NCI-H748 (cell line): Measurements from ENCODE around the gene SNX9.
A peak's percentile ranks its signal among the peaks of the same experiment; 100 is the strongest.

ENCODE experiments used
- DNase-seq: peaks from one replicate; lab custom pipeline; 2025; ENCODE audit not compliant: unreplicated experiment; lab: John Stamatoyannopoulos, UW

The SNX9 gene

DNA sequence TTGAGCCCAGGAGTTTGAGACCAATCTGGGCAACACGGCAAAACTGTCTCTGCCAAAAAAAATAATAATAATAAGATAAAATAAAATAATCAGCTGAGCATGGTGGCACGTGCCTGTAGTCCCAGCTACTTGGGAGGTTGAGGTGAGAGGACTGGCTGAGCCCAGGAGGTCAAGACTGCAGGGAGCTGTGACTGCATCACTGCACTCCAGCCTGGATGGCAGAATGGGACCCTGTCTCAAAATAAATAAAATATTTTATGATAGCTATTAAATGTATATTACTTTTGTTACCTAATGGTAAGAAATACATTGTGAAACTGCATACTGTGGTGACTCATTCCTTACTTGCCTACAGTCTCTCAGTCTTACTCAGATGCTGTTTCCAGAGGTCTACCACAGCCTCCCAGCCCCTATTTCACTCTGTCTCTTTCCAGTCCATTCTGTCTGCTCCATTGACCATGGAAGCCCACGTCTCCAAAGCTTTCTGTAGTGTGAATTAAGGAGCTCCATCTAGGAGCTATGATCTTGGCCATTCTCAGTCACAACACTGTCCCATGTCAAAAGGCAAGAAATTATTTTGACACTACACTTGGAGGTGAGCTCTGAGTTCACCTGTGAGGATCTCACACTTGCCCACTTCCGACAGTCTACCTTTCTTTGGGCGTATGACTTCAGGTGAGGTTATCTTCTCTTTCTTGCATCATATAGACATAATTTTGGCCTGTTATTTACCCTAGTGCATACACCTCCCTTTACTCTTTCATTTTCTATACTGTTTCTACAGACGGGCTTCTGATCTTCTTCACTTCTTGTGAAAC, 22.4 kb upstream of the SNX9 start:
- no peak for DNase-seq

DNA sequence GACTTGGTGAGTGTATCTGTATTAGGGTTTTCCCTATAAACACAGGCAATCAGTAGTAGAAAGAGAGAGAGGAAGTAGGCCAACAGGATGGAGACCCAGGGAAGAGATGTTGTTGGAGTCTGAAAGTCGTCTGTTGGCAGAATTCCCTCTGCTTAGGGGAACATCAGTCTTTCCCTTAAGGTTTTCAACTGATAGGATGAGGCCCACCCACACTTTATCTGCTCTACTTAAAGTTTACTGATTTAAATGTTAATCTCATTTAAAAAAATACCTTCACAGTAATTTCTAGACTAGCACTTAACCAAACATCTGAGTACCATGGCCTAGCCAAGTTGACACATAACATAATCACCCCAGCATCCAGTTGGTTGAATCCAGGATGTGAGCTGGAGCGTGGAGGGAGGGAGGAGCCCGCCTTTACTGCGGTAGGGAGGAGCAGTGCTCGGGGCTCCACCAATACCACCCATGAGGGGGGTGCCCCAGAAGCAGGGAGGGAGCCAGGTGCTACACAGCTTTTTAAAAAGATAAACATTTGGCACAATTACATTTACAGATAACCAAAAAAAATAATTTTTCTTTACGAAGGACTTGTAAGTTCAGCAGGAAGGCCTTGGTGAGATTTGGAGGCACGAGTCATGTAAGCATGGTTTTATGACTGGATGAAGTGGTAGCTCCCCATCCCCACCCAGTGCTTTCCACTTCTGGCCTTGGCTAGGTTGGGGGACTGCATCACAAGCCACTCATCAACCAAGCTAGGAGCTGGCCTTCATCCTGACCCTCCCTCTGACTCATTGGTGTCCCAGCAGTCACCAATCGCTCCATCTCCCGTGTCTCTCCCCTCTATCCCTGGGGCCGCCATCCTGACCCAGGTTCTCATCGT, 18.4 kb upstream of the SNX9 start:
- no peak for DNase-seq

DNA sequence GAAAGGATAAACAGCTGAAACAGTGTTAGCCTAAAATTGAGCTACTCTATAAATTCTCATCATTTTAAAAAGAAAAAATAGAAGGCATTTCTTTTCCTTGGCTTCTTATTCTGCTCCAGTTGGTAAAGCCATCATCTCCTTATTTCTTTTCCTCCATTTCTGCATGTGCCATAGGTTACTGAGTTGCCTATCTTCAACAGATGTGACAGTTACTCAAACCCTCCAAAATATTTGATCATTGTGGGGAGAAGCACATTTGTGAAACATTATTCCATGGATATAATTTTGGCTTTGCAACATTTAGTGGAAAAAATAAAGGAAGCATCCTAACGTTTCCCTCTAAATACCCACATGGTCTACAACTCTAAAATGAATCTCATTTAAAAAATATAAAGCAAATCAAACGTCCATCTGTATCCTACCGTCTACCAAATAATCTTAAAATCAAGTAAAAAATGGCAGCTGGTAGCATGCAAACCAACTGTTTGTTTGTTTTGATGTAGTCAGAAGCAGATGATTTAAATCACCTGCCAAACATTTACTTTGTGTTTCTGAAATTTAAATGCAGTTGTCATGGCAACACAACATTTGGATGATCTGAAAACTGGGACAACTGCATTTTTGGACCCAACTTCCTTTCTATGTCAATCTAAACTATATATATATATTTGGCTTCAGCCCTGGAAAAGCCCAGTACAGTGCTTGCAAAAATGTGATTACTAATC, 16.8 kb upstream of the SNX9 start:
- DNase-seq = peak; percentile 32

DNA sequence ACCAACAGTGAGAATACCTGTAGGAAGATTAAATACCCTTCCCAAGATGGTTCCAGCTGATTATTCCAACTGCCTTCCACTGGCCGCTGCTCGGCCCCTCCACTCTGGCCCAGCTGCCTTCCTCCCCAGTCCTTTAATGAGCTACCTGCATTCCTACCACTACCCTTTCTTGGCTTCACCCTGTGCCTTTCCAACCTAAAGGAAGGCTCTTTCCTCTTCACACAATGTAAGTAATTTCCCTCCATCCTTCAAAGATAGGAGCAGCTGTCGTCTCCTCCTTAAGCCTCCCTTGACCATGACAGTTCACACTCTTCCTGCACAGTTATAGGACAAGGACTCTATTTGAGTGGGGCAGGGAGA, 16.2 kb upstream of the SNX9 start:
- DNase-seq = no peak

DNA sequence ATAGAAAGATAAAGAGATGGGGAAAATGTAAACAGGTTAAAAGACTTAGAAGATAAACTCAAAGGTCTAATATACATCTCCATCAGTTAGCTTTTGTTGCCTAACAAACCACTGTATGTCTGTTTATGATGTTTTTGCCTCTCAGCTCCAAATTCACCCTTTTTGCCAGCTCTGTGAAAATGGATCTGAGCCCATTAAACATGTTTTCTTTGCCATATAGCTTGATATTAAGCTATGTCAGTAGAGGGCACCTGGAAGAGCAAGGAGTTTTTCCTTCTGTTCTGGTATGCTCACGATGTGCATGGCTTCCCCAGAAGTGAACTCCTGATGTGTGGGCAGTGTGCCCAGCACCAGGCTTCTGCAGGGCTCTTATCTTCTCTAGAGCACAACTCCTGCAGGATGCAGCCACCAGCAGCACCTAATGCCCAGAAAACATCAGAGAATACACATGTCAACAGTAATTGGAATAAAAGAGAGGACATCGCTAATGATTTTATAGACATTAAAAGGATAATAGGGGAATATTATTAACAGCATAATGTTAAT, 14.6 kb upstream of the SNX9 start:
- no peak for DNase-seq

DNA sequence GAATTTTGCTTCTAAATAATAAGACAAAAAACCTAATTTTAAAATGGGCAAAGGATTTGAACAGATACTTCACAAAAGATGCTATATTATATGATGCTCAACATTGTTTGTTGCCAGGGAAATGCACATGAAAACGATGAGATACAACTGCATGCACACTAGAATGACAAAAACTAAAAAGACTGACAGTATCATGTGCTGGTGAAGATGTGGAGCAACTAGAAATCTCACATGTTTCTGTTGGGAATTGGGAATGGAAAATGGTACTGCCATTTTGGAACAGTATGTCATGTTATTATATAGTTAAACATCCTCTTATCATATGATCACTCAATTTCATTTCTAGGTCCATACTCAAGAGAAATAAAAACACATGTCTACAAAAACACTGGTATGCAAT, 13.4 kb upstream of the SNX9 start:
- DNase-seq = no peak

DNA sequence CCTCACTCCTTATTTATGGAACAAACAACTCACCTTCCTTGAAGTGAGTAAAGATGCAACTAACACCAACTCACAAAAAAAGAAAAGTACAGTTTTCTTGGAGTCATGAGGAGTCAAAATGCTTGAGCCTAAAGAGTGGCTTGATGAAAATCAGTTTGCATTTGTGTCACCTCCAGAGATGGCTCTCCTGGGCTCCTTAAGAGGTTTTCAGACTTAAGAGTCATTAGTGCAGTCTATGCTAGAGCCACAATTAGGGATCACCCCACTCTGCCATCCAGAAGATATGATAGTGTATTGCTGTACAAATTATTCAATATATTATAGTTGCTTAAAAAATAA, 11.9 kb upstream of the SNX9 start:
- no peak for DNase-seq

DNA sequence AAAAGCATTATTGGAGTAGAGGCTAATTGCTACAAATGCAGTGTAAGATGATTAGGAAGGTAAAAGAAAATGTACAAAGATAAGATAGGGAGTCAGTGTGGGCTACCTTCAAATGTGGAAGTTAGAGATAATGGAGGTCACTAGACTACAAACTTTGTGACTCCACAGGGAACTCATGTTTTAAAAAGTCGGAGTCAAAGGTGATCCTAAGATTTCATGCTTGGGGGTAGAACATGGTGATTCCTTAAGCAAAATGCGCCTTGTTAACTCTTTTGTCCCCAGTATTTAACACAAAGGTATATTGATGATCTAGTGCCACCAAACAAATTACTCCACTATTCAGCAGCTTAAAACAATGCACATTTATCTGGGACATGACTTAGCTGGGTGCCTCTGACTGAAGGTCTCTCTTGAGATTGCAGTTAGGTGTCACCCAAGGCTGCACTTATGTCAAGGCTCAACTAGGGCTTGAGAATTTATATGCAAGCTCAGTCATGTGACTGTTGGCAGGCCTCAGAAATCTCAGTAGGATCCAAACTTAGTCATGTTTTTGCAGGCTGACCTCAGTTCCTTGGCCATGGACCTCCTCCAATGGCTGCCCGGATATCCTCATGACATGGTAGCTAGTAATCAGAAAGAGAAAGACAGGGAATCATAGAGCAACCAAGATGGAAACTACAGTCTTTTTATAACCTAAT, 11.4 kb upstream of the SNX9 start:
- no peak for DNase-seq

DNA sequence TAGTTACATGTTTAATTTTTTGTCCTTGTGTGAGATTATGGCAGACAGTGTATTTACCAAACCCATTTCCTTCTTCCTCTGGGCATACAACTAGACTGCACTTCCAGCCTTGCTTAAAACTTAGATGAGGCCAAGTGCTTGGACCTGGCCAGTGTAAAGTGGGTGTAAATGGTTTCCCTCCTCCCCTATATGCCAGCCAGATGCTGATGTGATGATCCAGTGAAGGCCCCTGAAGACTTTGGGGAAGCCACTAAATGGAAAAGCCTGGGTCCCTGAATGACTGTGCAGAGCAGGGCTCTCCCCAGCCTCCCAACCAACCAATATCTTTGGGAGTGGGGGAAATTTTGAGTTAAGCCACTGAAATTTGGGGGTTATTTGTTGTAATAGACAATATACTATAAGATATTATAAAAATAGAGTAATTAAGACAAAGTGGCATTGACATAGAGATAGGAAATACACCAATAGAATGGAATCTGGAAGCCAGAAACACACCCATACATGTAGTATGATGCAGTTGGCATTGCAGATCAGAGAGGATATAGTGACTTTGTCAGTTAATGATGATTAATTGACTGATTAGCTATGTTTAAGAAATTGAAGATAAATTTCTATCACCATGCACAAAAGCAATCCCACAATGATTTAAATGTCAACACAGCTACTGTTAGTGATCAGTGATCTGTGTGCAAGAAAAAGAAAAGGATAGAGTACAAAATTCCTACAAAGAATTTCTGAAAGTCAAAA, 10.4 kb upstream of the SNX9 start:
- DNase-seq = no peak

DNA sequence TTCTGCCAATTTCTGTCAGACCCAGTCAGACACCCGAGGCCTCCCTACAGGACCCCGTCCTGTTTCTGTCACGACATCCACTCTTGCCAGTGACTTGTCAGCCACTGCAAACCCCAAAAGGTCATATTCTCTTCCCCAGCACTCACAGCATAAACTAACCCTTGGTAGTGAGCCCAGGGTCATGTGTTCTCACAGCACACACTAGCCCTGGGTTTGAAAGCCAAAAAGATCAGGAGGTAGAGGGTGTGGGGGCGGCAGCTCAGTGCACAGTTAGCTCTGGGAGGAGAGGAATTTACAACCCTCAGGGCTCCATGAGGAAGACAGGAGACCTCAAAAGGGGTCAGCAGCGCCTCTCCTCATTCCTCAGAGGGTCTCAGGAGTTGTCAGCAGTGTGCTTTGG, 9.9 kb upstream of the SNX9 start:
- DNase-seq = no peak

DNA sequence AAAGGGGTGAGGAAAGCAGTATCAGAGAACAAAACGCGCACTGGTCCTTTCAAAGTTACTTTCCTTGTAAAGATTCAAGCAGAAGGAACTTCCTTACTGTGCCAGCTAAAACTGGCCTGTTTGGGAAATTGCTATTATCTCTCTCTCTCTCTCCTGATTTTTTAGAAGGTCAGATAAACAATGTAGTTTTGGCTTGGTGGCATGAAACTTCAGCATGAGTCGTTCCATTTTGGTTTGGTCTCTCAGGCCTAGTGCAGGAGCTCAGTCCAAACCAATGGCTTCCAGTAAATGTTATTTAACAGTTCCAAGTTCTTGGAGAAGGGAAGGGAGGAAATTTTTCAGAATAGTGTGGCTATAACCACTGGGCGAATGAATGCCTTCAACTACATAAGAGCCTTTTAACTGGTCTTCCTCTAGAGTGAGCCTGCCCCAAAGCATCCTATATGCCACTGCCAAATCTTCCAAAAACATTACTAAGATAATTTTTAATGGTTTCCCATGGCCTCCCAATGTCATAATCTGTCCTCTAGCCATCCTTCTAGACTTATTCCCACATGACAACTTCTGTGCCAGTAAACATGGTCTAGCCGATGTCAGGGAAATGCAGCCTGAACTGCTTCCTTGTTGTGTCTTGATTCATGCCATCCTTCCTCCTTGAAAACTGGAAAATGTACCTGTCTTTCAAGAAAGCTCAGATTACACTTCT, 9.1 kb upstream of the SNX9 start:
- no peak for DNase-seq

DNA sequence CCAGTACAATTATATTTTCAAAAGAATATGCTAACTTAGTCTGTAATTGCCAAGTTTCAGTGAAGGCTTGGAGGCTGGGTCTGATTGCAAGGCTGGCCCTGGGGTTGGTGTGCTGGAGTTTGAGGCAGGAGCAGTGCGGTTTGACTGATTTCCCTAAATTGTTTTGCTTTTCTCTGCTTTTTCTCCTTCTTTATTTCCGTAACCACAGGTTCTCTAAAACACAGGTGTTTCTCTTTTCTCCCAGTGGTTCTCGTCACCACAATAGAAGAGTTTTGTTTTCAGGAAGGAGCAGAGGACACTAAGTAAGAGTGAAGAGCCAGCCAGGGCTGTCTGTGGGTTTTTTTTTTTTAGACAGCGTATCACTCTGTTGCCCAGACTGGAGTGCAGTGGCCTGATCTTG, 8.2 kb upstream of the SNX9 start:
- no peak for DNase-seq

DNA sequence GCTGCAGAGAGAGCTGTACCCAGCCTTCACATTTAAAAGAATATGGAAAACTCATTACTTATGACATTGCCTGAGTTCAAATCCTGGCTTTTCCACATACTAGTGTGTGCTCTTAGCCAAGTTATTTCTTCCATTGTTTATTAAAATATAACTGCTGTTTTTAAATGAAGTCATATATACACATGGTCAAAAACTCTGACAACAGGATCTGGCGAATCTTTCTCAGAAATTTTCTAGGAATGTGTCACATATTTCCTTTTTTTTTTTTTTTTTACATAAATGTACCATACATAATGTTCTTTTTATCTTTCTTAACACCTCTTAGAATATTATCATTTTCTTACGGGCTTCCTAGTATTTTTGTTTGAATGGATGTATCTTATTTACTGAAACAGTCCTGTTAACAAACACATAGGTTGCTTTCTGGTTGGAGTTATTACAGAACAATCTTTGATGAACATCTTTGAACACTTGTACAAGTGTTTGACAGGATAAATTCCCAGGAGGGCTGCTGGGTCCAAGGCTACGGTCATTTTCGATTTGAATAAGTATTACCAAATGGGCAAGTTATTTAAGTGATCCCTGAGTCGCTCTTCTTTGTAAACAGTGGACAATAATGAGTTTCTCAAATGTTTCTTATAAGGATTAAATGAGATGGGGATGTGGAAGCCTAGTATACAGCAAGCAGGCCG, 1.6 kb upstream of the SNX9 start:
- DNase-seq = no peak

DNA sequence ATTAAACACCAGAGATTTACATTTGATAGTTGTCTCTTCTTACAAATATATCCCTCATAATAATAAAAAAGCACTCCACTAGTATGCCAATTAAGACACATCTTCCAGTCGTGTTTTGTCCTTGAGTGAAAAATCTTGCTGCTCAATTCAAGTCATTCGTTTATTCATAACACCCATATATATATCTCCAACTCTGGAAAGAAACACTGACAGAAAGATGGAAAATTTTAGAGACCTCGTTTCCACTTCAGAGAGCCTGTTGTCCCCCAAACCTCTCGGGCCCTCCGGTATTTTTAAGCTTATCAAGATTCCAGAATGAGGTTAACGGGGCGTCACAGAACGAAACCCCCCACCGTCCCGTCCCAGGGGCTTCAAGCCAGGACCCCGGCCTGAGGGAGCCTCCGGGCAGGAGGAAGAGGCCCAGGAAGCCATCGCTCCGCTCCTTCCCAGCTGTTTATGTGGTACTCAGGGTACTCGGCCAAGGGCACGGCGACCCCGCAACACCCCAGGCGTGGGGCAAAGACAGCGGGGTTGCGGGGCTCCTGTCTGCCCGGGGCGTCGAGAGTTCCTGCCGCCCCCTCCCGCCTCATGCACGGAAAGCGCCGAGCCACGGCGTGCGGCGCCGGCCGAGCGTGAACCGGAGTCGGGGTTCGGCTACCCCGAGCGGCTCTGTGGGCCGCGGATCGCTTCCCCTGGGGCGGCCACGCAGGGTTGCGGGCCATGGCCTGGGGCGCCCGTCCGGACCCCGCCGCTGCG, 623 bp upstream of the SNX9 start:
- no peak for DNase-seq

DNA sequence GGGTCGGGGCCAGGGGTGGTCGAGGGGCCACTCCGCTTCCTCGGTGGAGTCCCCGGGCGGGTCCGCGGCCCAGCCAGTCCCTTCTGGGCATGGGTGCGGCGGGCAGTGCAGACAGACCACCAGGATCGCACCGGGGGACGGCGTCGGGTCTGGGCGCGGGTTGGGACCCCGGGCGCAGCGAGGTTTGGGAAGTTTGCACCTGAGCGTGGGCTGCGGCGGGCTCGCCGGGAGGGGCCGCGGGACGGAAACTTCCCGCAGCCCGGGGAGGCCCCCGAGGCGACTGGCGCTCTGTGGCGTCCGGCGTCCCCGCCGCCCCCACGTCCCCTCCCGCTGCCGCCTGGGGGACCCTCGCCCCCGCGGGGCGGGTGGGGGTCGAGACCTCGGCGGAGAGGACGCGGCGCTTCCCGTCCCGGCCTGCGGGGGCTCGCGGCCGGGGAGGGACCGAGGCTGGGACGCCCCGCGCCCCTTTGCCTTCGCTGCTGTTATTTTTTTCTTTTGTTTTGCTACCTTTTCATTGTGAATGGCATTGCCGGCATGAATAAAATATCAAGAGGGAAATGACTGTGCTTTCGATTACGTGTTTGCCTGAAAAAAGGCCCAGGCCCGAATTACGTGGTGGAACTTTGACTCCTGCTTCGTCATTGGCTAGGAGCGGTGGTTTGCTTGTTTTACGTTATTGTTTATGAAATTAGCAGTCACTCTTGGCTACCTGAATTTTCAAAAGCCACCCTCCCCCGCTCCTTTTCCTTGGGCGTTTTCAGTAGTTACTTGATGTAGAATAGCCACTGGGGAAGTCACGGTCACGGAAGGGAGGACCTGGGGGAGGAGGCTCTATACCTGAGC, 703 bp downstream of the SNX9 start:
- DNase-seq = peak; percentile 59

DNA sequence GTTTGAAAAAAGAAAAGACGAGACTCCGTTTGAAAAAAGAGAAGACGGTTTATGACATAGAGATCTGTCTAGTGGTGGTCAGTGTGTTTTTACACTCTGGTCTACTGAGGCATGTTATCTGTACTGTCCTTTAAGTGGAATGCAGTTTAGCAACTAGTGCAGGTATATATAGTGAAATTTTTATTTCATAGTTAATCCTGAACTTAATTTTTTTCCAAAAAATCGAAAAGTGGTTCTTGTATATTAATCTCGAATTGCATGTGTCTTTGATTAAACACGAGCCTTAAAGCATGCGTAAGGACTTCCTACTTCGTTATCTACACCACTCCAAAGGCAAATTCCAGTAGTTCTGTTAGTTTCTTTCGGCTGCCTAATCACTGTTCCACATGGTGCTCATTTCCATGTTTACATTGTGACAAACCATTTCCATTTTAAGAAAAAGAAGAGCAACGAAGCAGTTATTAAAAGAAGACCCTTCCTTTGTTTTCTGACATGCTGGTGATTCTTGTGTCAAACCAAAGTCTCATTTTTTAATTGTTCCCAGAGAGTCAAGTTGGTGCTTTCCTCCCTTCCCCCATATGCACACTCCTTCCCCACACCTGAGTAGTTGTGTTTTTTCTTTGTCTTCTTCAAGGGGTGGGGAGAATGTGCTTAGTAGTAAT, 2.3 kb downstream of the SNX9 start:
- no peak for DNase-seq
